Measurements from ENCODE around the gene LRP1.

Gene LRP1

GRCh38 chr12:57168058-57168457, 39.8 kb downstream of the LRP1 start:
- DNase-seq (ENCODE audit: low read depth, low spot score), result no peak
- H3K27ac ChIP-seq, result no peak overlapping the region

- no peak for DNase-seq (ENCODE audit: low read depth, low spot score)
- H3K27ac ChIP-seq, result no peak overlapping the region
Observed at GRCh38 chr12:57169046-57169795, 40.9 kb downstream of the LRP1 start.

GRCh38 chr12:57169969-57170368, 41.7 kb downstream of the LRP1 start:
- DNase-seq (ENCODE audit: low read depth, low spot score), result no peak
- no peak overlapping the region for H3K27ac ChIP-seq

- no peak overlapping the region for H3K27ac ChIP-seq
Observed at GRCh38 chr12:57170408-57170807, 42.1 kb downstream of the LRP1 start.

GRCh38 chr12:57170927-57171326, 42.6 kb downstream of the LRP1 start:
- H3K27ac ChIP-seq, result no peak overlapping the region
- DNase-seq (ENCODE audit: low read depth, low spot score), result no peak

More at GRCh38 chr12:57170408-57170807, 42.1 kb downstream of the LRP1 start:
- no peak for DNase-seq (ENCODE audit: low read depth, low spot score)

GRCh38 chr12:57171668-57172067, 43.4 kb downstream of the LRP1 start:
- DNase-seq (ENCODE audit: low read depth, low spot score), result no peak
- no peak overlapping the region for H3K27ac ChIP-seq

GRCh38 chr12:57173089-57173488, 44.8 kb downstream of the LRP1 start:
- H3K27ac ChIP-seq, result no peak overlapping the region
- no peak for DNase-seq (ENCODE audit: low read depth, low spot score)

GRCh38 chr12:57173683-57174082, 45.4 kb downstream of the LRP1 start:
- H3K27ac ChIP-seq, result no peak overlapping the region
- DNase-seq (ENCODE audit: low read depth, low spot score), result no peak

- DNase-seq (ENCODE audit: low read depth, low spot score), result peak; percentile 95
- peak overlapping the region; percentile 73 for H3K27ac ChIP-seq
Observed at GRCh38 chr12:57175428-57176138, 47.3 kb downstream of the LRP1 start.

- H3K27ac ChIP-seq, result peak overlapping the region; percentile 73
- no peak for DNase-seq (ENCODE audit: low read depth, low spot score)
Observed at GRCh38 chr12:57176139-57176477, 47.8 kb downstream of the LRP1 start.

GRCh38 chr12:57176846-57177245, 48.6 kb downstream of the LRP1 start:
- H3K27ac ChIP-seq, result peak overlapping the region; percentile 73
- no peak for DNase-seq (ENCODE audit: low read depth, low spot score)

GRCh38 chr12:57177354-57177753, 49.1 kb downstream of the LRP1 start:
- no peak overlapping the region for H3K27ac ChIP-seq
- no peak for DNase-seq (ENCODE audit: low read depth, low spot score)

GRCh38 chr12:57178213-57178612, 49.9 kb downstream of the LRP1 start:
- H3K27ac ChIP-seq, result no peak overlapping the region
- no peak for DNase-seq (ENCODE audit: low read depth, low spot score)

GRCh38 chr12:57179331-57180086, 51.2 kb downstream of the LRP1 start:
- H3K27ac ChIP-seq, result no peak overlapping the region
- DNase-seq (ENCODE audit: low read depth, low spot score), result no peak

- no peak for DNase-seq (ENCODE audit: low read depth, low spot score)
- no peak overlapping the region for H3K27ac ChIP-seq
Observed at GRCh38 chr12:57180321-57180989, 52.2 kb downstream of the LRP1 start.

GRCh38 chr12:57181072-57181471, 52.8 kb downstream of the LRP1 start:
- no peak overlapping the region for H3K27ac ChIP-seq
- no peak for DNase-seq (ENCODE audit: low read depth, low spot score)

- no peak overlapping the region for H3K27ac ChIP-seq
- no peak for DNase-seq (ENCODE audit: low read depth, low spot score)
Observed at GRCh38 chr12:57181561-57182155, 53.4 kb downstream of the LRP1 start.

GRCh38 chr12:57182918-57183575, 54.8 kb downstream of the LRP1 start:
- DNase-seq (ENCODE audit: low read depth, low spot score), result no peak
- no peak overlapping the region for H3K27ac ChIP-seq

- no peak overlapping the region for H3K27ac ChIP-seq
- DNase-seq (ENCODE audit: low read depth, low spot score), result no peak
Observed at GRCh38 chr12:57183939-57184725, 55.8 kb downstream of the LRP1 start.
